GM19043 (cell line): ENCODE data around the gene TCL1B.
"Not testable (repeated sequence)": the region's sequence is repeated elsewhere in the genome, so short reads cannot be mapped to it uniquely, and the experiment has no call there.

Experiments
- ATAC-seq: cut with Tn5 transposase; IDR thresholded peaks from one replicate; pipeline ENCODE4 v1.9.1; 2021; ENCODE audit warnings: low read depth; ENCODE audit not compliant: unreplicated experiment

Gene TCL1B

GRCh38 chr14:95665530-95665929 is 20.7 kb upstream of the TCL1B start:
- ATAC-seq, result not testable (repeated sequence)

GRCh38 chr14:95666450-95666849 is 19.8 kb upstream of the TCL1B start:
- ATAC-seq, result no peak

DNA sequence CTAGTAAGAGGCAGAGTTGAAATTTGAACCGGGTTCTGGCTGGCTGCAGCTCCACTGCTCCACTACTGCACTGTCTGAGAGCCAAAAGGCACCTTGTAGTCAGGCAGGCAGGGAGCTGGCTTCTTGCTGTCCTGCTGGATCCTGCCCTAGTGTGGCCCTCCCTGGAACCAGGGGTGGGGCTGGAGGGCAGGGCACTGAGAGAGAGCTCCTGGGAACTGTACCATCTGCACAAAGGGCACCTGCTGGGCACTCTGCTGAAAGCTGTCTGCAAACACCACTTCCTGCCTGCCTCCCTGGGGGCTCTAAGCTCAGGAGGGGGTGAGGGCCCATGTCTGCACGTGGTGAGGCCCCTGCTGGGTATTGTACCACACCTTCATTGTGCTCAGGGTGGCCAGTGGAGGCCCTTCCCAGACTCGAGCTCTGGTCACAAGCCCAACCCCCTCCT is 19.0 kb upstream of the TCL1B start:
- ATAC-seq, result no peak

DNA sequence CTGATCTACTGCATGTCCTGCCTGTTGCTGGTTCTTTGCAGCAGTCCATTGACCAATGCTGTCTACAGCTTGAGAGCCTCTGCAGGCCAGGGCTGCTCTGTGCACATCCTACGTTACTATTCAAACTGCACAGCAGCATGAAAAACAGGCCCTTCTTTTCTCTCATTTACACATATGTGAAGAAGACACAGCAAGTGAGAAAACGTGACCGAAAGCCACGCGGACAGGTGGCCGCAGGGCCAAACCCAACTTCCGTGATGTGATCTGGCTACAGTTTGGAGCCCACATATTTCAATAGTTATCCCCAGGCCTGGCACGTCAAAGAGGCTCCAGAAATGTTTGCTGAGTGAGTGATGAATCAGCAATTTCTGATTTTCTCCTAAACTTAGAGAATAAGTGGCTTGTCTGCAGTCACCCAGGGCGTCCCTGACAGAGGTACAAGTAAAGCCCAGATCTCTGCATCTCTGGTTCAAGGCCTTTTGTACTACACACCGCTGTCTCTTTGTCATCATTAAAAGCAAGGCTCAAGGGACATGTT is 17.9 kb upstream of the TCL1B start:
- no peak for ATAC-seq

DNA sequence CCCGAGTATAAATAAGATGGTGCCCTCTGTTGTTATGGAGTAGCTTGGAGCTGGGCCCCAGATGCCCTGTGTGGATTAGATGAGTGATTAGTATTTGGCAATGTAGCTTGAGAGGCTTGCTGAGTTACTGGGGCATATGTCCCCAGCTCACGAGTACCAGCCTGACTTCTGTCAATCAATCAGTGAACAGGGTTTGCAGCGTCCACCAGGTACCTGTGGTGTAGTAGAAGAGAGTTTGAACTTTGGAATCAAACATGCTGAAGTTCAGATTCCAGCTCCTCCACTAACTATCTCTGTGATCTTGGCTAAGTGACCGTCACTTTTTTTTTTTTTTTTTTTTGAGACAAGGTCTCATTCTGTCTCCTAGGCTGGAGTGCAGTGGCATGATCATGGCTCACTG is 11.6 kb upstream of the TCL1B start:
- ATAC-seq, result no peak

- ATAC-seq, result no peak
Measured at GRCh38 chr14:95675486-95675885, 10.7 kb upstream of the TCL1B start.

GRCh38 chr14:95677179-95677835 is 8.9 kb upstream of the TCL1B start:
- no peak for ATAC-seq

DNA sequence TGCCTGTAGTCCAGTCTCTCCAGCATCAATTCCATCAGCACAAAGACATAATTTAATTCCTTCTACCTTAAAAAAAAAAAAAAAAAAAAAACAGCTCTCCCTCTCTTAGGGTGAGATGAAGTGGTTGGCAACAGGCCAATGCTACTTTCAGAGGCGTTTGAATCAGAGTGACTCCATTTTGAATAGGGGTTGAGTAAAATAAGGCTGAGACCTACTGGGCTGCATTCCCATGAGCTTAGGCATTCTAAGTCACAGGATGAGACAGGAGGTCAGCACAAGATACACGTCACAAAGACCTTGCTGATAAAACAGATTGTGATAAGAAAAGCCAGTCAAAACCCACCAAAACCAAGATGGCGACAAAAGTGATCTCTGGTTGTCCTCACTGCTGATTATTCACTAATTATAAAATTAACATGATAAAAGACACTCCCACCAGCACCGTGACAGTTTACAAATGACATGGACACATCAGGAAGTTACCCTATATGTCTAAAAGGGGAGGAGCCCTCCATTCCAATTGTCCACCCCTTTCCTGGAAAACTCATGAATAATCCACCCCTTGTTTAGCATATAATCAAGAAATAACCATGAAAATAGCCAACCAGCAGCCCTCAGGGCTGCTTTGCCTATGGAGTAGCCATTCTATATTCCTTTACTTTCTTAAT is 6.9 kb upstream of the TCL1B start:
- ATAC-seq, result no peak

GRCh38 chr14:95679998-95680735 is 6.1 kb upstream of the TCL1B start:
- no peak for ATAC-seq

DNA sequence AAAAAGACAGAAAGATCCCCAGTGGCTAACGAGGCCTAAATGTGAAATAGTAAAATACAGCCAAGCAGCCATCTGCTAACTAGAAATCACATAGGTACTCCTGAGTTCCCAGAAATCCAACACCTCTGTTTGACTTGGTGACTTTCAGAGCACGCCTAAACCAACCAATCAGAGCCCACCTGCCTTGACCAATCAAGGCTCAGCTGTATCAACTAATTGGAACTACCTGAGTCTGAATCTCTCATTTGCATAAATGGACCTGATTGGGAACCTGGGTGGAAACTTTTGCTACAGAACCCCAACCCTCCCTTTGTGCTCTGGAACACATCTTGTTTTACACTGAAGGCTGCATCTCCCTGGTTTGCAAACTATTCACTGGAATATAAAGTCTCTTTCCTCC is 5.1 kb upstream of the TCL1B start:
- ATAC-seq, result no peak

DNA sequence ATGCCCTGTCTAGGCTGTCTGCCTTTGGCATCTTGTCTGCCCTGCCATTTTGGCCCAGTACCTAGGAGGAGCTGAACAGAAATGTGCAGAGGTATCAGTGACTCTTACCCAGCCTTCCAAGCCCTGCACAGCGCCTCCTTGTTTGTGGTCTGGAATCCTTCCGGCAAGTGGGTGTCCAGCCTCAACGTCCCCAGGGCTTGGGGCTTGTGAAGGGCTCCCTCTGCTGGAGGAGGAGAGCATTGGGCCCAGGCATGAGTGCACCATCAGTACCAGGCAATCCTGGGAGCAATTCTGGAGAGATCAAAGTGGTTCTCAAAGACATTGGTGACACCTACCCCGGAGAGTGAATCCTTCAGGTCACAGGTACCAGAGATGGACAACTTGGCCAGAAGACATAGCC is 2.4 kb upstream of the TCL1B start:
- no peak for ATAC-seq

DNA sequence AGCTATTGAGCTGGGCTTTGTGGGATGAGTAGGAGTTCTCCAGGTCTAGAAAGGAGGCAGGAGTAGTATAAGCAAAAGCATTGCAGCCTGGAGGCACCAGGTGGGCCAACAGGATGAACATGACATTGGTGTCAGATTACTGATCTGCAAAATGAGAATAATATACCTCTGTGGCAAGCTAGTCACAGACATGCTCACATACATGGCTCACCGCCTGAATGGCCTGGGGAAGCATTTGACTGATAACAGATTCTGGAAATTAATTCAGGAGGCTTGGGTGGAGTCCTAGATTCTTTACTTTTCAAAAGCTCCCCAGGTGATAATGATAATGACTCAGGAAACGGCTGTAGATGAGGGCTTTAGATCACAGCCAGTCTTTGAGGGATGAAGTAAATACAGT is 709 bp downstream of the TCL1B start:
- no peak for ATAC-seq

GRCh38 chr14:95689441-95689840 is 3.2 kb downstream of the TCL1B start:
- no peak for ATAC-seq

DNA sequence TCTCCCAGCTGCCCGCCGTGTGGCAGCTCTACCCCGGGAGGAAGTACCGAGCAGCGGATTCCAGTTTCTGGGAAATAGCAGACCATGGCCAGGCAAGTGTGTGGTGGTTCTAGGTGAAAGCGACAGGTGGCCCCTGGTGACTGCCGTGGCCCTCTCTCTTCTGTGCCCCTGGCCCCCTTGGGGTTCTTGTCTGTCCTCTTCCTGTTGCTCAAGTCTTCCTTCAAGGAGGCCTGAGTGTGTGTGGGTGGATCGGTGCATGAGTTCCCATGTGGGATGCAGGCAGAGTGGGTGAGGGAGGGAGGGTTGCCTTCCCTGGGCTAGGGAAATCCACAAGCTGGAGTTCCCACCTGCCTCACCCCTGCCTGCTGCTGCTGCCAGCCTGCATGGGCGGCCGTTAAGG is 4.6 kb downstream of the TCL1B start:
- no peak for ATAC-seq

- no peak for ATAC-seq
Measured at GRCh38 chr14:95691591-95691990, 5.4 kb downstream of the TCL1B start.

DNA sequence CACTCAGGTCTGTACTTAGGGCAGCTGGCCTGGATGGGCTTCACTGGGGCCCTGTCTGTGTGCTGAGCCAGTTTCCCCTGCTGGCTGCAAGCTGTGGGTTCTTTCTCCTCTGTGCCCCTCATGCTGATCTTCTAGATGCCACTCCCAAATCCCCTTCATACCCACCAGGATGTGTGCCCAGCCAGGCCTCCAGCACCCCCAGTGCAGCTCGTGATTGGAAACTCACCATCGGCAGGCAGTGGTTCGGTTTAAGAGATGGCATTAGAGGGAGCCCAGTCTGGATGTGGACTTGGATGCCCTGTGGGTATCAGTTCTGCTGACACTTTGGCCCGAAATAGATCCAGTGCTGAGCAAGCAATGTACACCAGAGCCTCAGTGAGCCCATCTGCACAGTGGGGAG is 5.9 kb downstream of the TCL1B start:
- ATAC-seq, result no peak

GRCh38 chr14:95695051-95695450 is 8.8 kb downstream of the TCL1B start:
- no peak for ATAC-seq

- ATAC-seq, result no peak
Measured at GRCh38 chr14:95695913-95696312, 9.7 kb downstream of the TCL1B start.

DNA sequence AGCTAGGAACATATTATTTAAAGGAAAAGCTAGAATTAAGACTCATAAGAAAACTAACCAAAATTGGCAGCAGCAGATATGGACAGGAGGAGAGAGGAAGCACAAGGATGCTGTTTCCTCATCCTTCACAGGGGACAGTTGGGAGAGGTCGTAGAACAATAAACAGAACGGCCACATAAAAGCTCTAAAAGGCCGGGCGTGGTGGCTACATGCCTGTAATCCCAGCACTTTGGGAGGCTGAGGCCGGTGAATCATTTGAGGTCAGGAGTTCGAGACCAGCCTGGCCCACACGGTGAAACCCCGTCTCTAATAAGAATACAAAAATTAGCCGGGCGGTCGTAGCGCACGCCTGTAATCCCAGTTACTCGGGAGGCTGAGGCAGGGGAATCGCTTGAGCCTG is 10.5 kb downstream of the TCL1B start:
- no peak for ATAC-seq

DNA sequence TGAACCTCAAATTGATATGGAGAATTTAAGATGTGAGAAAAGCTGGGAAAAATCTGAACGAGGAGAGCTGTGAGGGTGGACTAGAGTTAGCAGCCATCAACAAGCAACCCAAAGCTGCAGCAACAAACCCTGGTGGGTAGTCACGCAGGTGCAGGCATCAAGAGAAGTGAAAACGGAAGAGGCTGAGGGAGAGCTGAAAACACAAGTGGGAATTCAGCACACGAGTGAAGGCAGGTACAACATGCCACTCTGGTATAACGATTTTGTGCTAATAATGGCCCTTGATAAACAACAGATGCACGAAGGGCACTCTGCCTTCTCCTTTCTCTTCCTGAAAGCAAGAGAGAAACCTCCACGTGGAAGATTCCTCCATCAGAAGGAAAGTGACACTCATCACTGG is 11.5 kb downstream of the TCL1B start:
- no peak for ATAC-seq

GRCh38 chr14:95698287-95698686 is 12.1 kb downstream of the TCL1B start:
- ATAC-seq, result no peak

DNA sequence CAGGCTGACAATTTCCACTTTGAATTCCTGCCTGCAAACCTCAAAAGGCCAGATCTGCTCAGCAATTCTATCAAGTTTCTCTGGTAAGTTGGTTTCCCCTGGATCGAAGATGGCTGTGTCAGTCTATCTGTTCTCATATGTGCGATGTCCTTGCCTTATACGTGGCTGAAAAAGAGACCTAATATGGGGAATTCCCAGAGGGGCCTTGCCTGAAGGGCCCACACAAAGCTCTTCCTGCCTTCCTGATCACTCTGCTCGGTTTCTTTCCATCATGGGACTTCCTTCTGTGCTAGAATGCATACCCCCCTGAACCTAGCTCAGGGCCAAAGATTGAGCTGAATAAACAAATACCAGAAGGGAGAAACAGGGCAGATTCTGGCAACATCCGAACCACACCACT is 13.2 kb downstream of the TCL1B start:
- no peak for ATAC-seq
